Measurements from ENCODE around the gene TBRG1. TPM values are rescaled to one million over a fixed set of nuclear protein-coding genes. Genes with fewer than 3 reads are reported as not detected.

The TBRG1 gene
- total RNA-seq (15.8 TPM), polyA plus RNA-seq (ENCODE audit: insufficient read depth in 1 of 8, insufficient read length in 8 of 8, low replicate concordance in 1 of 8) (10 to 100 TPM; 19.1 to 23.4 (median 21.2) TPM)
- long read RNA-seq, donor 1, full-length matches to known transcripts = 2 of 2 reads
- long read RNA-seq, donor 1, partial matches to known transcripts = 0 of 2 reads
- long read RNA-seq, donor 1, other reads (novel, unspliced or antisense) = 0 of 2 reads
- long read RNA-seq, donor 2 = 0 reads
- long read RNA-seq, donor 3, full-length matches to known transcripts = 6 of 6 reads
- long read RNA-seq, donor 3, partial matches to known transcripts = 0 of 6 reads
- long read RNA-seq, donor 3, other reads (novel, unspliced or antisense) = 0 of 6 reads
- long read RNA-seq, donor 4, full-length matches to known transcripts = 2 of 2 reads
- long read RNA-seq, donor 4, partial matches to known transcripts = 0 of 2 reads
- long read RNA-seq, donor 4, other reads (novel, unspliced or antisense) = 0 of 2 reads
- long read RNA-seq, donor 5, full-length matches to known transcripts = 11 of 11 reads
- long read RNA-seq, donor 5, partial matches to known transcripts = 0 of 11 reads
- long read RNA-seq, donor 5, other reads (novel, unspliced or antisense) = 0 of 11 reads
- long read RNA-seq, donor 6, full-length matches to known transcripts = 11 of 11 reads
- long read RNA-seq, donor 6, partial matches to known transcripts = 0 of 11 reads
- long read RNA-seq, donor 6, other reads (novel, unspliced or antisense) = 0 of 11 reads
- long read RNA-seq, donor 7, full-length matches to known transcripts = 4 of 4 reads
- long read RNA-seq, donor 7, partial matches to known transcripts = 0 of 4 reads
- long read RNA-seq, donor 7, other reads (novel, unspliced or antisense) = 0 of 4 reads
- long read RNA-seq, donor 8, full-length matches to known transcripts = 4 of 4 reads
- long read RNA-seq, donor 8, partial matches to known transcripts = 0 of 4 reads
- long read RNA-seq, donor 8, other reads (novel, unspliced or antisense) = 0 of 4 reads
- long read RNA-seq, donor 9, full-length matches to known transcripts = 5 of 5 reads
- long read RNA-seq, donor 9, partial matches to known transcripts = 0 of 5 reads
- long read RNA-seq, donor 9, other reads (novel, unspliced or antisense) = 0 of 5 reads
- long read RNA-seq, donor 10, full-length matches to known transcripts = 5 of 5 reads
- long read RNA-seq, donor 10, partial matches to known transcripts = 0 of 5 reads
- long read RNA-seq, donor 10, other reads (novel, unspliced or antisense) = 0 of 5 reads
- long read RNA-seq, donor 11, full-length matches to known transcripts = 4 of 4 reads
- long read RNA-seq, donor 11, partial matches to known transcripts = 0 of 4 reads
- long read RNA-seq, donor 11, other reads (novel, unspliced or antisense) = 0 of 4 reads

DNA sequence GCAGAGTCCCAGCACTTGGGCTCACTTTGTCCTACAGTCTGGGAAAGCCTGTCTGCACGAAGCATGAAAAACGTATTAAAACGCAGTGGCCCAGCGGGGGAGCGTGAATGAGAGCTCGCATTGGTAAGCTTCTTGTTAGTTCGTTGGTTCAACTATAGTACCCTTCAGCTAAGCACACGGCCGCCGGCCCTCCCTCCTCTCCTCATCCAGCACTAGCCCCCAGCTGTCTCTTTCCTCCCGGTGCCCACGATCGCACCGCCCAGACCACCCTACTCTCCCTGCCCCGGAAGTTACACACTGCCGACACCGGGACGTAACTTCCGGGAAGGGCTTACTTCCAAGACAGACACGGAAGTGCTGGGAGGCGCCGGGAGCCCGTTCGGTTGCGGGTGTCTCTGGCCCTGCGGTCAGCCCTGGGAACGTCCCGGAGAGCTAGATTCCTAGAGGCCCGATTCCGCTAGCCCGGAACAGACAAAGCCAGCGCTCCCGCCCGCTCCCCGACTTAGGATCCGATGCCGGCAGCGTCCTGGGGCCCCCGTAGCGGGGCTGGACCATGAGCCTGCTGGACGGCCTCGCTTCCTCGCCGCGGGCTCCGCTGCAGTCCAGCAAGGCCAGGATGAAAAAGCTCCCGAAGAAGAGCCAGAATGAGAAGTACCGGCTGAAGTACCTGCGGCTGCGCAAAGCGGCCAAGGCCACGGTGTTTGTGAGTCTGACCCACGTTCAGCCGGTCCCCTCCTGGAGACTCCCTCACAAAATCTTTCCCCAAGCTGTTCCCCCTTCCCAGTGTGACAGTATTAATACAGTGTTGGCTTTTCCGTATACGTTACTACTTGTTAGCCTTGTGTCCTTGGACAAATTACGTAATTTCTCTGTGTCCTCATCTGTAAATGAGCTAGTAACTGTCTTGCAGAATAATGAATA is at the start of gene TBRG1:
Gene TBRG1 (plus strand): TSS at position 334 of the 921 bp plus-strand sequence. CDS start 220 bp downstream, at position 554.
- peak; percentile 98 for DNase-seq

GRCh38 chr11:124577716-124578427 is 44.8 kb upstream of the TBRG1 start:
- H3K4me3 ChIP-seq (ENCODE audit: low read length) = no peak overlapping the region
- peak; percentile 61 for DNase-seq

More for the DNA sequence above, at the start of gene TBRG1:
- Histone ChIP-seq H3K27ac (ENCODE audit: low read length) (peak within 1 kb of the TSS; percentile 90), H3K4me3 (ENCODE audit: low read length) (peak within 1 kb of the TSS; percentile 94), H3K4me1 (ENCODE audit: control insufficient read depth, insufficient read depth, low read length) (peaks cover 5% of the 10 kb centered on the region), H3K27me3 (ENCODE audit: control insufficient read depth, insufficient read depth, low read length) (no peaks in the 10 kb centered on the region), H3K9me3 (replicated peaks; ENCODE audit: control insufficient read depth, low read depth, low read length) (no peaks in the 10 kb centered on the region), H3K36me3 (ENCODE audit: control insufficient read depth, insufficient read depth, low read length) (peaks cover 24% of the 10 kb centered on the region)
- under 1% methylated on average over 46 of the region's 57 CpGs for WGBS (ENCODE audit: insufficient coverage)

GRCh38 chr11:124578761-124579160 is 43.9 kb upstream of the TBRG1 start:
- WGBS (ENCODE audit: insufficient coverage) = no CpG with 5 or more reads among the region's 4 CpGs
- Histone ChIP-seq H3K27me3 (ENCODE audit: control insufficient read depth, insufficient read depth, low read length) (no peaks in the 10 kb centered on the region), H3K27ac (ENCODE audit: low read length) (no peak overlapping the region), H3K4me1 (ENCODE audit: control insufficient read depth, insufficient read depth, low read length) (peaks cover 10% of the 10 kb centered on the region), H3K36me3 (ENCODE audit: control insufficient read depth, insufficient read depth, low read length) (no peaks in the 10 kb centered on the region), H3K4me3 (ENCODE audit: low read length) (no peak overlapping the region), H3K9me3 (replicated peaks; ENCODE audit: control insufficient read depth, low read depth, low read length) (no peaks in the 10 kb centered on the region)
- no peak for DNase-seq

More at GRCh38 chr11:124577716-124578427, 44.8 kb upstream of the TBRG1 start:
- H3K36me3 ChIP-seq (ENCODE audit: control insufficient read depth, insufficient read depth, low read length) = no peaks in the 10 kb centered on the region
- H3K27ac ChIP-seq (ENCODE audit: low read length) = no peak overlapping the region
- H3K9me3 ChIP-seq (replicated peaks; ENCODE audit: control insufficient read depth, low read depth, low read length) = no peaks in the 10 kb centered on the region
- H3K4me1 ChIP-seq (ENCODE audit: control insufficient read depth, insufficient read depth, low read length) = peaks cover 10% of the 10 kb centered on the region
- WGBS (ENCODE audit: insufficient coverage) = 47% methylated on average over 3 of the region's 6 CpGs
- no peaks in the 10 kb centered on the region for H3K27me3 ChIP-seq (ENCODE audit: control insufficient read depth, insufficient read depth, low read length)

- Histone ChIP-seq H3K36me3 (ENCODE audit: control insufficient read depth, insufficient read depth, low read length) (no peaks in the 10 kb centered on the region), H3K4me1 (ENCODE audit: control insufficient read depth, insufficient read depth, low read length) (peaks cover 10% of the 10 kb centered on the region), H3K9me3 (replicated peaks; ENCODE audit: control insufficient read depth, low read depth, low read length) (no peaks in the 10 kb centered on the region), H3K4me3 (ENCODE audit: low read length) (no peak overlapping the region), H3K27me3 (ENCODE audit: control insufficient read depth, insufficient read depth, low read length) (no peaks in the 10 kb centered on the region), H3K27ac (ENCODE audit: low read length) (no peak overlapping the region)
- DNase-seq = peak; percentile 4
- WGBS (ENCODE audit: insufficient coverage) = 93% methylated on average over 3 of the region's 6 CpGs
Measured at GRCh38 chr11:124581817-124582216, 40.8 kb upstream of the TBRG1 start.

- no peak overlapping the region for H3K27ac ChIP-seq (ENCODE audit: low read length)
- H3K4me1 ChIP-seq (ENCODE audit: control insufficient read depth, insufficient read depth, low read length) = peaks cover 7% of the 10 kb centered on the region
- WGBS (ENCODE audit: insufficient coverage) = no CpG with 5 or more reads among the region's 2 CpGs
- DNase-seq = no peak
- H3K9me3 ChIP-seq (replicated peaks; ENCODE audit: control insufficient read depth, low read depth, low read length) = no peaks in the 10 kb centered on the region
- H3K4me3 ChIP-seq (ENCODE audit: low read length) = no peak overlapping the region
- no peaks in the 10 kb centered on the region for H3K36me3 ChIP-seq (ENCODE audit: control insufficient read depth, insufficient read depth, low read length)
- H3K27me3 ChIP-seq (ENCODE audit: control insufficient read depth, insufficient read depth, low read length) = no peaks in the 10 kb centered on the region
Measured at GRCh38 chr11:124582565-124582964, 40.1 kb upstream of the TBRG1 start.

GRCh38 chr11:124583781-124584180 is 38.9 kb upstream of the TBRG1 start:
- no peaks in the 10 kb centered on the region for H3K9me3 ChIP-seq (replicated peaks; ENCODE audit: control insufficient read depth, low read depth, low read length)
- no peaks in the 10 kb centered on the region for H3K36me3 ChIP-seq (ENCODE audit: control insufficient read depth, insufficient read depth, low read length)
- DNase-seq = no peak
- H3K27me3 ChIP-seq (ENCODE audit: control insufficient read depth, insufficient read depth, low read length) = no peaks in the 10 kb centered on the region
- no peak overlapping the region for H3K4me3 ChIP-seq (ENCODE audit: low read length)
- 91% methylated on average over 6 of the region's 8 CpGs for WGBS (ENCODE audit: insufficient coverage)
- H3K27ac ChIP-seq (ENCODE audit: low read length) = no peak overlapping the region
- no peaks in the 10 kb centered on the region for H3K4me1 ChIP-seq (ENCODE audit: control insufficient read depth, insufficient read depth, low read length)

- no peaks in the 10 kb centered on the region for H3K4me1 ChIP-seq (ENCODE audit: control insufficient read depth, insufficient read depth, low read length)
- H3K27me3 ChIP-seq (ENCODE audit: control insufficient read depth, insufficient read depth, low read length) = no peaks in the 10 kb centered on the region
- no peak for DNase-seq
- no peak overlapping the region for H3K27ac ChIP-seq (ENCODE audit: low read length)
- no peaks in the 10 kb centered on the region for H3K36me3 ChIP-seq (ENCODE audit: control insufficient read depth, insufficient read depth, low read length)
- WGBS (ENCODE audit: insufficient coverage) = 80% methylated on average over 1 of the region's 4 CpGs
- H3K9me3 ChIP-seq (replicated peaks; ENCODE audit: control insufficient read depth, low read depth, low read length) = no peaks in the 10 kb centered on the region
- H3K4me3 ChIP-seq (ENCODE audit: low read length) = no peak overlapping the region
Measured at GRCh38 chr11:124584681-124585372, 37.8 kb upstream of the TBRG1 start.

DNA sequence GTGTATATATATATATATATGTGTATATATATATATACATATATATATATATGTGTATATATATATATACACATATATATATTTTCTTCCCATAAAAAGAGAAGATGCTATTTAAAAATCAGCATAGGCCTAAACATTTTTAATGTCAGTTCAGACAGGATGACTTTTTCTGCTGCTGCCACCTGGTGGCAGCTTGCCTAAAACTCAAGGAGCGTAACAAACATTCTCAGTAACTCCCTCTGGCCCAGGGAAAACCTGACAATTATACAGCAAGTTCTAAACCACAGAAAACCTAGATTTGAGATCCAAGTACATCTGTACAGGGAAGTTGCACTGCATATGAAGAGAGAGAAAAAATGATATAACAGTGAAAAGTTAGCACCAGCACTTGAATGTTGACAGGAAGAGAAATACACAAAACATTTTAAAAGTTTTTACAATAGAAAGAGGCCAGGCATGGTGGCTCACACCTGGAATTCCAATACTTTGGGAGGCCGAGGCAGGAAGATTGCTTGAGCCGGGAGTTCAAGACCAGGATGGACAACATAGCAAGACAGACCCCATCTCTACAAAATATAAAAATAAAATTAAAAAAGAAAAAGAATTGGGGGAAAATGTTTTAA is 36.3 kb upstream of the TBRG1 start:
- Histone ChIP-seq H3K9me3 (replicated peaks; ENCODE audit: control insufficient read depth, low read depth, low read length) (no peaks in the 10 kb centered on the region), H3K4me3 (ENCODE audit: low read length) (no peak overlapping the region), H3K36me3 (ENCODE audit: control insufficient read depth, insufficient read depth, low read length) (no peaks in the 10 kb centered on the region), H3K27me3 (ENCODE audit: control insufficient read depth, insufficient read depth, low read length) (no peaks in the 10 kb centered on the region), H3K4me1 (ENCODE audit: control insufficient read depth, insufficient read depth, low read length) (no peaks in the 10 kb centered on the region), H3K27ac (ENCODE audit: low read length) (no peak overlapping the region)
- no CpG with 5 or more reads among the region's 3 CpGs for WGBS (ENCODE audit: insufficient coverage)
- peak; percentile 78 for DNase-seq

Measured in muscle of leg (tissue), 16 donors.